Endothelial cell of umbilical vein (primary cell): ENCODE results near the gene SCN7A. TPM values are rescaled to one million over a fixed set of nuclear protein-coding genes. Genes with fewer than 3 reads are reported as not detected.

Source experiments
- BruUV-seq: library from RNA; stranded (reverse); fragments of 400-500 nt; replicated peaks from 2 replicates; lab custom pipeline; 2021; lab: Mats Ljungman, UMichigan
- CTCF ChIA-PET: fragments of 300-600, 350-600 bp; sonication (Branson Sonifier 250); formaldehyde crosslinking; loops from one replicate; lab custom pipeline; 2021; ENCODE audit warnings: antibody characterized with exemption, inconsistent platforms; lab: Charles Lee
- POLR2A ChIA-PET: fragments of 300-600, 350-600 bp; sonication (Branson Sonifier 250); formaldehyde crosslinking; loops from one replicate; lab custom pipeline; 2021; ENCODE audit warnings: antibody characterized with exemption, inconsistent platforms; lab: Charles Lee
- DNase-seq: peaks from one replicate; pipeline ENCODE4 v3.0.0-alpha.2; 2011; ENCODE audit warnings: low read depth, low spot score
- FAIRE-seq: peaks from 2 replicates; lab custom pipeline; 2011; peaks lifted over from hg19 to GRCh38; lab: Jason Lieb, UNC
- H2AFZ ChIP-seq: 2 replicates; pipeline ENCODE4 v1.6.0; 2012; ENCODE audit warnings: low read depth, low read length, control low read depth, inconsistent platforms
- H3K27ac ChIP-seq: 2 replicates; pipeline ENCODE4 v1.5.1; 2011; ENCODE audit warnings: low read depth, mild to moderate bottlenecking, control low read depth, low read length, moderate library complexity; ENCODE audit not compliant: insufficient read depth
- H3K27me3 ChIP-seq, 2 experiments: 2 replicates each; pipeline versions ENCODE4 v1.6.0 to v1.6.1; 2011; ENCODE audit warnings: low read length in 2 of 2, mixed read lengths in 1 of 2; ENCODE audit not compliant: control insufficient read depth in 2 of 2, insufficient read depth in 2 of 2
- H3K36me3 ChIP-seq, 2 experiments: 2 replicates in 1 of 2; 3 replicates in 1 of 2; pipeline ENCODE4 v1.5.1; 2011; ENCODE audit warnings: low read length in 2 of 2, mild to moderate bottlenecking in 1 of 2, moderate library complexity in 1 of 2; ENCODE audit not compliant: control insufficient read depth in 2 of 2, insufficient read depth in 2 of 2; ENCODE audit errors: extremely low read depth in 1 of 2
- H3K4me1 ChIP-seq: 3 replicates; pipeline ENCODE4 v1.5.1; 2011; ENCODE audit warnings: mild to moderate bottlenecking, low read length; ENCODE audit not compliant: control insufficient read depth, insufficient read depth; ENCODE audit errors: extremely low read depth
- H3K4me2 ChIP-seq: 2 replicates; pipeline ENCODE4 v1.6.1; 2011; ENCODE audit warnings: low read length, control low read depth, mixed read lengths; ENCODE audit not compliant: insufficient read depth
- H3K4me3 ChIP-seq, 3 experiments: fragments of 200-600 bp in 1 of 3; sonication (generic), shearing (Covaris generic) in 1 of 3; replicated peaks in 1 of 3; 2 replicates each; pipeline ENCODE4 v1.5.1; 2011 to 2016; ENCODE audit warnings: control low read depth in 3 of 3, low read length in 3 of 3, mild to moderate bottlenecking in 2 of 3, inconsistent platforms in 1 of 3, low read depth in 1 of 3, moderate library complexity in 1 of 3; ENCODE audit not compliant: insufficient read depth in 1 of 3
- H3K79me2 ChIP-seq: 2 replicates; pipeline ENCODE4 v1.6.0; 2012; ENCODE audit warnings: low read length, inconsistent platforms; ENCODE audit not compliant: control insufficient read depth, insufficient read depth
- H3K9ac ChIP-seq: replicated peaks from 2 replicates; pipeline ENCODE3; 2011; ENCODE audit warnings: low read length, control low read depth; ENCODE audit not compliant: insufficient read depth; ENCODE audit errors: extremely low read depth
- H3K9me1 ChIP-seq: replicated peaks from 3 replicates; pipeline ENCODE4 v1.6.0; 2011; ENCODE audit warnings: mild to moderate bottlenecking, low read length; ENCODE audit not compliant: control insufficient read depth, insufficient read depth; ENCODE audit errors: extremely low read depth
- H3K9me3 ChIP-seq: replicated peaks from 2 replicates; pipeline ENCODE4 v1.5.1; 2012; ENCODE audit warnings: low read length, inconsistent platforms; ENCODE audit not compliant: control insufficient read depth, insufficient read depth
- H4K20me1 ChIP-seq: replicated peaks from 2 replicates; pipeline ENCODE3; 2011; ENCODE audit warnings: mild to moderate bottlenecking, low read length; ENCODE audit not compliant: control insufficient read depth, insufficient read depth; ENCODE audit errors: extremely low read depth
- EZH2 ChIP-seq: IDR thresholded peaks from 2 replicates; pipeline ENCODE4 v1.6.1; 2012; ENCODE audit warnings: borderline replicate concordance, low read depth, mild to moderate bottlenecking, moderate library complexity, low read length, inconsistent platforms; ENCODE audit not compliant: severe bottlenecking
- FOS ChIP-seq: IDR thresholded peaks from 2 replicates; pipeline ENCODE4 v1.6.1; 2011; ENCODE audit warnings: mild to moderate bottlenecking, low read length, moderate library complexity, borderline replicate concordance; ENCODE audit not compliant: insufficient read depth
- GATA2 ChIP-seq: IDR thresholded peaks from 2 replicates; pipeline ENCODE4 v1.7.0; 2011; ENCODE audit warnings: low read depth, mild to moderate bottlenecking, moderate library complexity, mixed read lengths, low read length; ENCODE audit not compliant: insufficient read length, insufficient read depth
- JUN ChIP-seq: IDR thresholded peaks from 2 replicates; pipeline ENCODE4 v1.6.1; 2011; ENCODE audit warnings: borderline replicate concordance, low read depth; ENCODE audit not compliant: insufficient read length, insufficient read depth
- MAX ChIP-seq: IDR thresholded peaks from 2 replicates; pipeline ENCODE4 v1.6.1; 2011; ENCODE audit not compliant: insufficient read depth, insufficient read length
- MYC ChIP-seq: IDR thresholded peaks from one replicate; pipeline ENCODE4 v1.6.1; 2011; ENCODE audit warnings: mild to moderate bottlenecking, low read depth, low read length
- POLR2A ChIP-seq: IDR thresholded peaks from 2 replicates; pipeline ENCODE4 v1.6.1; 2012; ENCODE audit warnings: low read depth, mild to moderate bottlenecking, control low read depth, low read length
- dilution Hi-C: fragments of 300-500 bp; cut with MboI; formaldehyde crosslinking; loops from one replicate; pipeline ENCODE4 v1.15.0; 2019; ENCODE audit warnings: low sequenced_read_pairs; ENCODE audit not compliant: extremely low pct_ligation_motif_present
- intact Hi-C: fragments of 100-400 bp; cut with micrococcal nuclease; formaldehyde crosslinking; loops from one replicate; pipeline ENCODE4 v1.10.0; 2022
- polyA plus RNA-seq, 4 experiments: library from polyadenylated mRNA; depleted of rRNA in 3 of 4; stranded (reverse) in 3 of 4; unstranded in 1 of 4; fragments of >200 nt; gene quantifications; 2 replicates each; pipeline versions ENCODE4 v1.2.1 to v1.2.3, GENCODE V29; 2011 to 2012; ENCODE audit warnings: missing spikeins in 1 of 4
- total RNA-seq: library from RNA; stranded (reverse); gene quantifications from 2 replicates; pipeline ENCODE4 v1.2.3, GENCODE V29; 2021
- TF ChIP-seq, protein P1 (sequence below), 2 donors: IDR thresholded peaks; 1 replicate in 1 of 2; 2 replicates in 1 of 2; pipeline ENCODE4 v1.5.1; 2011; ENCODE audit warnings: low read length in 2 of 2, mild to moderate bottlenecking in 2 of 2, moderate library complexity in 2 of 2, control low read depth in 1 of 2, inconsistent platforms in 1 of 2, low read depth in 1 of 2; ENCODE audit not compliant: insufficient read depth in 1 of 2; ENCODE audit errors: extremely low read depth in 1 of 2

Gene SCN7A
- total and polyA plus RNA-seq, 2 donors (not counting 3 experiments of a cell fraction or from before 2014, with no cell fraction given) = not detected

GRCh38 chr2:166434491-166434890 is 59.6 kb downstream of the SCN7A start:
- DNase-seq (peak; percentile 61), FAIRE-seq (no peak)
- no peak overlapping the region for H3K4me2 ChIP-seq
- no peaks in the 10 kb centered on the region for H3K27me3 ChIP-seq
- no peak overlapping the region for H3K4me3 ChIP-seq
- H3K9me1 ChIP-seq = no peaks in the 10 kb centered on the region
- intact Hi-C loops (no loop called here), dilution Hi-C loops (no loop called here)
- no peaks in the 10 kb centered on the region for H3K36me3 ChIP-seq
- peak overlapping the region; percentile 9 for H2AFZ ChIP-seq
- CTCF ChIA-PET = interaction anchor here (1.4 kb wide), 1 partner anchor 82 kb away, joined by 4 read pairs; no protein-coding TSS in a partner anchor
- no TSS peak for BruUV-seq
- no peaks in the 10 kb centered on the region for H4K20me1 ChIP-seq
- H3K9me3 ChIP-seq = no peaks in the 10 kb centered on the region
- POLR2A ChIA-PET = no interaction called here
- TF ChIP-seq GATA2 = no peak
- no peaks in the 10 kb centered on the region for H3K79me2 ChIP-seq
- H3K4me1 ChIP-seq = peaks cover 4% of the 10 kb centered on the region
- no peak overlapping the region for H3K9ac ChIP-seq
- no peak overlapping the region for H3K27ac ChIP-seq

- H3K27ac ChIP-seq = no peak overlapping the region
- no peak overlapping the region for H3K4me2 ChIP-seq
- no peaks in the 10 kb centered on the region for H3K27me3 ChIP-seq
- no peaks in the 10 kb centered on the region for H3K79me2 ChIP-seq
- H4K20me1 ChIP-seq = no peaks in the 10 kb centered on the region
- POLR2A ChIA-PET = no interaction called here
- CTCF ChIA-PET = interaction anchor here (0.7 to 2.0 kb wide), 4 partner anchors 14 to 252 kb away, joined by 3 to 8 read pairs (median 4); no protein-coding TSS in a partner anchor
- DNase-seq (peak; percentile 55), FAIRE-seq (peak; percentile 8)
- no peaks in the 10 kb centered on the region for H3K4me1 ChIP-seq
- H3K4me3 ChIP-seq = no peak overlapping the region
- dilution Hi-C loops = no loop called here
- H2AFZ ChIP-seq = no peak overlapping the region
- intact Hi-C loops = no loop called here
- H3K9me3 ChIP-seq = no peaks in the 10 kb centered on the region
- no peak for TF ChIP-seq FOS
- no peak for TF ChIP-seq MAX
- TF ChIP-seq, protein P1, sequence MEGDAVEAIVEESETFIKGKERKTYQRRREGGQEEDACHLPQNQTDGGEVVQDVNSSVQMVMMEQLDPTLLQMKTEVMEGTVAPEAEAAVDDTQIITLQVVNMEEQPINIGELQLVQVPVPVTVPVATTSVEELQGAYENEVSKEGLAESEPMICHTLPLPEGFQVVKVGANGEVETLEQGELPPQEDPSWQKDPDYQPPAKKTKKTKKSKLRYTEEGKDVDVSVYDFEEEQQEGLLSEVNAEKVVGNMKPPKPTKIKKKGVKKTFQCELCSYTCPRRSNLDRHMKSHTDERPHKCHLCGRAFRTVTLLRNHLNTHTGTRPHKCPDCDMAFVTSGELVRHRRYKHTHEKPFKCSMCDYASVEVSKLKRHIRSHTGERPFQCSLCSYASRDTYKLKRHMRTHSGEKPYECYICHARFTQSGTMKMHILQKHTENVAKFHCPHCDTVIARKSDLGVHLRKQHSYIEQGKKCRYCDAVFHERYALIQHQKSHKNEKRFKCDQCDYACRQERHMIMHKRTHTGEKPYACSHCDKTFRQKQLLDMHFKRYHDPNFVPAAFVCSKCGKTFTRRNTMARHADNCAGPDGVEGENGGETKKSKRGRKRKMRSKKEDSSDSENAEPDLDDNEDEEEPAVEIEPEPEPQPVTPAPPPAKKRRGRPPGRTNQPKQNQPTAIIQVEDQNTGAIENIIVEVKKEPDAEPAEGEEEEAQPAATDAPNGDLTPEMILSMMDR (IDR thresholded peaks at IDR 0.05; ENCODE audit: extremely low read depth in 1 of 2, insufficient read depth in 1 of 2, low read depth in 1 of 2, low read length in 2 of 2) = no peak
- TF ChIP-seq GATA2 = peak; percentile 22
- TF ChIP-seq JUN = no peak
- TF ChIP-seq MYC = no peak
- TF ChIP-seq POLR2A = no peak
- no peak for TF ChIP-seq EZH2
- H3K9me1 ChIP-seq = no peaks in the 10 kb centered on the region
- no peaks in the 10 kb centered on the region for H3K36me3 ChIP-seq
- H3K9ac ChIP-seq = no peak overlapping the region
- no TSS peak for BruUV-seq
Measured at GRCh38 chr2:166433457-166433856, 60.6 kb downstream of the SCN7A start.
